IMR-90 (cell line): ENCODE measurements around the gene ZNF470. TPM values are rescaled to one million over a fixed set of nuclear protein-coding genes. Genes with fewer than 3 reads are reported as not detected.

Experiments
- ATAC-seq: fragments of 200-7000 bp; cut with Tn5 transposase; 2 replicates; pipeline ENCODE4 v1.9.1; 2020; ENCODE audit warnings: low read depth, mild to moderate bottlenecking, moderate library complexity
- BruUV-seq: library from RNA; stranded (reverse); fragments of 400-500 nt; replicated peaks from 2 replicates; lab custom pipeline; 2021; lab: Mats Ljungman, UMichigan
- CTCF ChIA-PET: fragments of 300-600 bp; formaldehyde crosslinking; extraction: SDS; loops from one replicate; lab custom pipeline; 2021; ENCODE audit warnings: antibody characterized with exemption; lab: Yijun Ruan, JAX
- POLR2A ChIA-PET: fragments of 300-600 bp; sonication (Branson Sonifier 250); formaldehyde crosslinking; loops from one replicate; lab custom pipeline; 2022; ENCODE audit warnings: antibody characterized with exemption; ENCODE audit not compliant: unreplicated experiment; lab: Charles Lee
- DNase-seq: peaks from one replicate; pipeline ENCODE4 v3.0.0; 2013
- H2AFZ ChIP-seq: replicated peaks from 2 replicates; pipeline ENCODE3; 2013; ENCODE audit warnings: low read length, mild to moderate bottlenecking; ENCODE audit not compliant: poor library complexity
- H2AK5ac ChIP-seq: 2 replicates; pipeline ENCODE4 v1.6.1; 2013; ENCODE audit warnings: low read depth, low read length, inconsistent platforms
- H2AK9ac ChIP-seq: replicated peaks from 2 replicates; pipeline ENCODE3; 2013; ENCODE audit warnings: mild to moderate bottlenecking, low read depth, low read length, moderate library complexity; ENCODE audit not compliant: poor library complexity
- H2BK120ac ChIP-seq: 2 replicates; pipeline ENCODE4 v1.6.1; 2013; ENCODE audit warnings: low read depth, low read length, inconsistent platforms
- H2BK15ac ChIP-seq: 3 replicates; pipeline ENCODE4 v1.6.1; 2013; ENCODE audit warnings: low read depth, low read length, inconsistent platforms
- H2BK20ac ChIP-seq: 2 replicates; pipeline ENCODE4 v1.6.1; 2013; ENCODE audit warnings: low read depth, mild to moderate bottlenecking, inconsistent platforms, low read length, moderate library complexity
- H2BK5ac ChIP-seq: 2 replicates; pipeline ENCODE4 v1.6.1; 2013; ENCODE audit warnings: mild to moderate bottlenecking, low read depth, low read length, inconsistent platforms; ENCODE audit not compliant: poor library complexity, severe bottlenecking
- H3K14ac ChIP-seq: replicated peaks from 2 replicates; pipeline ENCODE4 v1.6.1; 2013; ENCODE audit warnings: low read depth, low read length, inconsistent platforms
- H3K18ac ChIP-seq: 2 replicates; pipeline ENCODE4 v1.6.1; 2013; ENCODE audit warnings: low read depth, low read length, control low read depth
- H3K23ac ChIP-seq: 2 replicates; pipeline ENCODE4 v1.6.1; 2013; ENCODE audit warnings: low read depth, low read length, inconsistent platforms
- H3K27ac ChIP-seq: 2 replicates; pipeline ENCODE4 v1.5.1; 2013; ENCODE audit warnings: mild to moderate bottlenecking, control low read depth, low read length; ENCODE audit not compliant: insufficient read depth
- H3K27me3 ChIP-seq: 2 replicates; pipeline ENCODE4 v1.6.1; 2013; ENCODE audit warnings: low read length; ENCODE audit not compliant: control insufficient read depth, insufficient read depth
- H3K36me3 ChIP-seq: 2 replicates; pipeline ENCODE4 v1.6.1; 2013; ENCODE audit warnings: low read length, mixed read lengths; ENCODE audit not compliant: control insufficient read depth, insufficient read depth
- H3K4ac ChIP-seq: 2 replicates; pipeline ENCODE4 v1.6.1; 2013; ENCODE audit warnings: low read depth, low read length, inconsistent platforms
- H3K4me1 ChIP-seq: 2 replicates; pipeline ENCODE4 v1.6.1; 2013; ENCODE audit warnings: low read length, mixed read lengths; ENCODE audit not compliant: control insufficient read depth, insufficient read depth
- H3K4me2 ChIP-seq: 2 replicates; pipeline ENCODE4 v1.6.1; 2013; ENCODE audit warnings: low read depth, mild to moderate bottlenecking, control low read depth, low read length, moderate library complexity
- H3K4me3 ChIP-seq: 2 replicates; pipeline ENCODE4 v1.5.1; 2013; ENCODE audit warnings: low read depth, mild to moderate bottlenecking, control low read depth, low read length, moderate library complexity; ENCODE audit not compliant: insufficient read depth
- H3K56ac ChIP-seq: 2 replicates; pipeline ENCODE4 v1.6.1; 2013; ENCODE audit warnings: low read length, inconsistent platforms; ENCODE audit not compliant: insufficient read depth; ENCODE audit errors: extremely low read depth
- H3K79me1 ChIP-seq, 2 experiments: 2 replicates each; pipeline ENCODE4 v1.6.1; 2013; ENCODE audit warnings: low read length in 2 of 2, inconsistent platforms in 1 of 2, low read depth in 1 of 2
- H3K9ac ChIP-seq: 2 replicates; pipeline ENCODE4 v1.6.1; 2013; ENCODE audit warnings: low read depth, low read length, control low read depth
- H3K9me1 ChIP-seq: 2 replicates; pipeline ENCODE4 v1.6.1; 2013; ENCODE audit warnings: low read length, inconsistent platforms; ENCODE audit not compliant: insufficient read depth
- H3K9me3 ChIP-seq: 2 replicates; pipeline ENCODE4 v1.6.1; 2013; ENCODE audit warnings: low read length; ENCODE audit not compliant: control insufficient read depth, insufficient read depth
- H4K20me1 ChIP-seq: 2 replicates; pipeline ENCODE4 v1.6.1; 2013; ENCODE audit warnings: low read length, inconsistent platforms; ENCODE audit not compliant: insufficient read depth
- H4K5ac ChIP-seq: 2 replicates; pipeline ENCODE4 v1.6.1; 2013; ENCODE audit warnings: mild to moderate bottlenecking, low read depth, low read length, control low read depth
- H4K8ac ChIP-seq, 2 experiments: 2 replicates each; pipeline ENCODE4 v1.6.1; 2013; ENCODE audit warnings: low read depth in 2 of 2, low read length in 2 of 2, control low read depth in 1 of 2, inconsistent platforms in 1 of 2
- H4K91ac ChIP-seq: 2 replicates; pipeline ENCODE4 v1.6.1; 2013; ENCODE audit warnings: low read depth, low read length, inconsistent platforms; ENCODE audit not compliant: insufficient read depth
- BHLHE40 ChIP-seq: fragments of 150-350 bp; IDR thresholded peaks from 2 replicates; pipeline ENCODE4 v1.6.1; 2016; ENCODE audit warnings: mild to moderate bottlenecking, low read depth, low read length
- CEBPB ChIP-seq: IDR thresholded peaks from 2 replicates; pipeline ENCODE4 v1.6.1; 2012; ENCODE audit warnings: low read depth, low read length, improper control_type of control experiment
- CHD1 ChIP-seq: IDR thresholded peaks from 2 replicates; pipeline ENCODE4 v1.6.1; 2012; ENCODE audit warnings: low read depth, low read length, improper control_type of control experiment
- FOS ChIP-seq: fragments of 150-350 bp; IDR thresholded peaks from 2 replicates; pipeline ENCODE4 v1.6.1; 2016; ENCODE audit warnings: low read depth, low read length
- POLR2A ChIP-seq: IDR thresholded peaks from 2 replicates; pipeline ENCODE4 v1.6.1; 2012; ENCODE audit warnings: mild to moderate bottlenecking, low read depth, low read length
- RAD21 ChIP-seq: IDR thresholded peaks from 2 replicates; pipeline ENCODE4 v1.6.1; 2012; ENCODE audit warnings: low read length, improper control_type of control experiment
- RCOR1 ChIP-seq: IDR thresholded peaks from 2 replicates; pipeline ENCODE4 v1.6.1; 2012; ENCODE audit warnings: mild to moderate bottlenecking, low read length, improper control_type of control experiment; ENCODE audit not compliant: insufficient replicate concordance
- RFX5 ChIP-seq: IDR thresholded peaks from 2 replicates; pipeline ENCODE4 v1.8.0; 2012; ENCODE audit warnings: low read depth, mild to moderate bottlenecking, low read length, moderate library complexity
- SMC3 ChIP-seq: fragments of 150-350 bp; IDR thresholded peaks from 2 replicates; pipeline ENCODE4 v1.6.1; 2016; ENCODE audit warnings: low read depth, mild to moderate bottlenecking, antibody characterized with exemption, low read length, moderate library complexity
- WGBS, 2 experiments: methylation state at CpG; one replicate each; pipeline versions ENCODE4 v1.1.5 to v1.1.7; 2013; ENCODE audit warnings: missing lambda C conversion rate in 2 of 2; ENCODE audit not compliant: insufficient read length in 1 of 2; ENCODE audit errors: extremely low coverage in 2 of 2; 5-methylcytosine and 5-hydroxymethylcytosine counted together
- dilution Hi-C: fragments of 300-500 bp; cut with HindIII; formaldehyde crosslinking; loops from one replicate; pipeline ENCODE4 v1.14.3; 2018; ENCODE audit warnings: low sequenced_read_pairs; ENCODE audit not compliant: unreplicated experiment
- in situ Hi-C: fragments of 300-500 bp; cut with MboI; formaldehyde crosslinking; loops from 3 replicates; pipeline ENCODE4 v1.14.3; 2019; ENCODE audit warnings: low sequenced_read_pairs, inconsistent platforms, mixed read lengths
- intact Hi-C: fragments of 100-400 bp; cut with micrococcal nuclease; formaldehyde crosslinking; loops from 2 replicates; pipeline ENCODE4 v1.10.0; 2022
- polyA plus RNA-seq, 3 experiments: library from polyadenylated mRNA; depleted of rRNA; stranded (reverse); fragments of >200 nt; gene quantifications; 2 replicates each; pipeline ENCODE4 v1.2.3, GENCODE V29; 2012; ENCODE audit warnings: low replicate concordance in 1 of 3
- total RNA-seq: library from RNA; depleted of rRNA; stranded (reverse); fragments of >200 nt; gene quantifications from 2 replicates; pipeline ENCODE4 v1.2.3, GENCODE V29; 2012
- TF ChIP-seq, protein P1 (sequence below): fragments of 150-350 bp; IDR thresholded peaks from 2 replicates; pipeline ENCODE4 v1.6.1; 2017; ENCODE audit warnings: mild to moderate bottlenecking, antibody characterized with exemption, low read length, low read depth
- TF ChIP-seq, protein P2 (sequence below): fragments of 150-350 bp; IDR thresholded peaks from 2 replicates; pipeline ENCODE4 v1.6.1; 2016; ENCODE audit warnings: low read depth, mild to moderate bottlenecking, low read length, moderate library complexity, borderline replicate concordance

Gene ZNF470
- total and polyA plus RNA-seq, 2 of the 4 experiments (the other 2 are of a cell fraction) = 1.7 to 3.8 TPM

DNA sequence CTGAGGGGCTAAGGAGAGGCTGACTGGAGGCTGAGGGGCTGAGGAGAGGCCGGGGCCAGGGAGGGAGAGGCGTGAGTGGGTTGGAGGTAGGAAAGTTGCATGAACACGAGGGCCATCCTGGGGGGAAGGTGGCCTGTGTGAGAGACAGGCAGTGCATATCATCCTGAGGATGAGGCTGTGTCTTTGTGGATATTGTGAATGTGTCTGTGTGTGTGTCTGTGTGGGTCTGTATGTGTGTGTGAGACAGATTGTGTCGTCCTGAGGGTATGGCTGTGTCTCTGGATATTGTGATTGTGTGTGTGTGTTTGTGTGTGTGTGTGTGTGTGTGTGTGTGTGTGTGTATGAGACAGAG lies 28.3 kb downstream of the ZNF470 start:
- peaks cover 11% of the 10 kb centered on the region for H3K9me3 ChIP-seq
- no peaks in the 10 kb centered on the region for H3K27me3 ChIP-seq
- H2AK5ac ChIP-seq = peak overlapping the region; percentile 98
- peak overlapping the region; percentile 69; the same call in 1 of the 2 replicates for H3K56ac ChIP-seq
- peak overlapping the region; percentile 38; the same call in 1 of the 2 replicates for H4K91ac ChIP-seq
- H2AK9ac ChIP-seq = peak overlapping the region; percentile 98
- intact Hi-C loops (loop anchor here (2.0 to 10.0 kb wide), 2 partner anchors 57 to 121 kb away; partner anchors contain the start of genes ZFP28 and ZNF667), dilution Hi-C loops (no loop called here), in situ Hi-C loops (no loop called here)
- peak; percentile 45 for ATAC-seq
- peak overlapping the region; percentile 74 to 89; a peak in 3 of 4 replicates for H4K8ac ChIP-seq
- peak overlapping the region; percentile 41 for H3K27ac ChIP-seq
- H3K9me1 ChIP-seq = peaks cover 6% of the 10 kb centered on the region
- H2BK5ac ChIP-seq = peak overlapping the region; percentile 31
- H3K9ac ChIP-seq = peak overlapping the region; percentile 88
- peak overlapping the region; percentile 13 for H4K5ac ChIP-seq
- no peak overlapping the region for H2BK20ac ChIP-seq
- no peak overlapping the region for H2BK15ac ChIP-seq
- H3K4ac ChIP-seq = peak overlapping the region; percentile 69
- H3K4me3 ChIP-seq = peak overlapping the region; percentile 96
- ChIA-PET POLR2A (no interaction called here), CTCF (interaction anchor here (1.0 kb wide), 1 partner anchor 9 kb away, joined by 3 read pairs; no protein-coding TSS in a partner anchor)
- H3K79me1 ChIP-seq = peaks cover 6 to 20% of the 10 kb centered on the region in 2 experiments
- 0% methylated on average over 1 of the region's 4 CpGs; no CpG with 5 or more reads in 1 of the 2 experiments for WGBS, 2 experiments
- no peak overlapping the region for H3K18ac ChIP-seq
- H3K36me3 ChIP-seq = peaks cover 14% of the 10 kb centered on the region
- TF ChIP-seq, protein P1, sequence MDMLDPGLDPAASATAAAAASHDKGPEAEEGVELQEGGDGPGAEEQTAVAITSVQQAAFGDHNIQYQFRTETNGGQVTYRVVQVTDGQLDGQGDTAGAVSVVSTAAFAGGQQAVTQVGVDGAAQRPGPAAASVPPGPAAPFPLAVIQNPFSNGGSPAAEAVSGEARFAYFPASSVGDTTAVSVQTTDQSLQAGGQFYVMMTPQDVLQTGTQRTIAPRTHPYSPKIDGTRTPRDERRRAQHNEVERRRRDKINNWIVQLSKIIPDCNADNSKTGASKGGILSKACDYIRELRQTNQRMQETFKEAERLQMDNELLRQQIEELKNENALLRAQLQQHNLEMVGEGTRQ = no peak
- TF ChIP-seq CHD1 (no peak), RFX5 (no peak), BHLHE40 (no peak), RAD21 (no peak), SMC3 (no peak), CEBPB (no peak), FOS (no peak), POLR2A (no peak), RCOR1 (no peak)
- TF ChIP-seq, protein P2, sequence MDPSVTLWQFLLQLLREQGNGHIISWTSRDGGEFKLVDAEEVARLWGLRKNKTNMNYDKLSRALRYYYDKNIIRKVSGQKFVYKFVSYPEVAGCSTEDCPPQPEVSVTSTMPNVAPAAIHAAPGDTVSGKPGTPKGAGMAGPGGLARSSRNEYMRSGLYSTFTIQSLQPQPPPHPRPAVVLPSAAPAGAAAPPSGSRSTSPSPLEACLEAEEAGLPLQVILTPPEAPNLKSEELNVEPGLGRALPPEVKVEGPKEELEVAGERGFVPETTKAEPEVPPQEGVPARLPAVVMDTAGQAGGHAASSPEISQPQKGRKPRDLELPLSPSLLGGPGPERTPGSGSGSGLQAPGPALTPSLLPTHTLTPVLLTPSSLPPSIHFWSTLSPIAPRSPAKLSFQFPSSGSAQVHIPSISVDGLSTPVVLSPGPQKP = no peak
- peak overlapping the region; percentile 98 for H2AFZ ChIP-seq
- H3K4me2 ChIP-seq = peak overlapping the region; percentile 89
- peak overlapping the region; percentile 93 for H3K23ac ChIP-seq
- BruUV-seq = no TSS peak
- peak; percentile 9 for DNase-seq
- 0 out of 2 replicates have a peak, but pooled peaks cover 6% of the 10 kb centered on the region for H4K20me1 ChIP-seq
- H3K4me1 ChIP-seq = peaks cover 2% of the 10 kb centered on the region; the same call in 1 of the 2 replicates
- H2BK120ac ChIP-seq = no peak overlapping the region
- H3K14ac ChIP-seq = peak overlapping the region; percentile 98
